Panc1 (cell line): ENCODE data around the gene SLC25A13. TPM values are rescaled to one million over a fixed set of nuclear protein-coding genes. Genes with fewer than 3 reads are reported as not detected.
"Not testable (repeated sequence)": the region's sequence is repeated elsewhere in the genome, so short reads cannot be mapped to it uniquely, and the experiment has no call there.

ENCODE experiments used
- ATAC-seq: fragments of 200-7000 bp; cut with Tn5 transposase; 2 replicates; pipeline ENCODE4 v1.9.1; 2020; ENCODE audit warnings: mild to moderate bottlenecking, moderate library complexity
- BruUV-seq: library from RNA; stranded (reverse); fragments of 400-500 nt; replicated peaks from 2 replicates; lab custom pipeline; 2021; lab: Mats Ljungman, UMichigan
- CTCF ChIA-PET: fragments of 300-600 bp; sonication (Branson Sonifier 250); formaldehyde crosslinking; loops from one replicate; lab custom pipeline; 2022; ENCODE audit warnings: antibody characterized with exemption; lab: Charles Lee
- POLR2A ChIA-PET: fragments of 300-600 bp; sonication (Branson Sonifier 250); formaldehyde crosslinking; loops from one replicate; lab custom pipeline; 2022; ENCODE audit warnings: antibody characterized with exemption; lab: Charles Lee
- DNase-seq: peaks from one replicate; pipeline ENCODE4 v3.0.0-alpha.2; 2010; ENCODE audit warnings: low read depth, low spot score
- H3K27ac ChIP-seq: 2 replicates; pipeline ENCODE4 v1.5.1; 2011; ENCODE audit warnings: mild to moderate bottlenecking, low read length, inconsistent platforms
- H3K27me3 ChIP-seq: fragments of 200-500 bp; sonication (Bioruptor generic); 2 replicates; pipeline ENCODE4 v1.6.0; 2014; ENCODE audit warnings: low read length, inconsistent platforms; ENCODE audit not compliant: control insufficient read depth, insufficient read depth
- H3K36me3 ChIP-seq: fragments of 200-500 bp; sonication (Bioruptor generic); 2 replicates; pipeline ENCODE4 v1.5.1; 2014; ENCODE audit warnings: inconsistent platforms, mild to moderate bottlenecking, low read length, moderate library complexity; ENCODE audit not compliant: control insufficient read depth, insufficient read depth
- H3K4me1 ChIP-seq: 2 replicates; pipeline ENCODE4 v1.5.1; 2011; ENCODE audit warnings: inconsistent platforms, mild to moderate bottlenecking, low read length, moderate library complexity; ENCODE audit not compliant: control insufficient read depth, insufficient read depth
- H3K4me3 ChIP-seq, 2 experiments: 2 replicates each; pipeline ENCODE4 v1.5.1; 2011 to 2012; ENCODE audit warnings: low read depth in 2 of 2, low read length in 2 of 2, mild to moderate bottlenecking in 2 of 2, inconsistent platforms in 1 of 2, moderate library complexity in 1 of 2
- H3K9me3 ChIP-seq: fragments of 200-500 bp; sonication (Bioruptor generic); 2 replicates; pipeline ENCODE4 v1.5.1; 2014; ENCODE audit warnings: low read depth, mild to moderate bottlenecking, inconsistent platforms, low read length, moderate library complexity; ENCODE audit not compliant: control insufficient read depth, insufficient read depth
- POLR2AphosphoS5 ChIP-seq: IDR thresholded peaks from 2 replicates; pipeline ENCODE4 v1.6.1; 2012; ENCODE audit warnings: mild to moderate bottlenecking, low read depth, low read length, moderate library complexity
- SIN3A ChIP-seq: IDR thresholded peaks from 2 replicates; pipeline ENCODE4 v1.6.1; 2012; ENCODE audit warnings: low read depth, mild to moderate bottlenecking, low read length, moderate library complexity, borderline replicate concordance; ENCODE audit not compliant: insufficient read depth
- TCF7L2 ChIP-seq: IDR thresholded peaks from 2 replicates; pipeline ENCODE4 v1.6.1; 2011; ENCODE audit warnings: mild to moderate bottlenecking, low read depth, low read length, inconsistent platforms
- in situ Hi-C: cut with HindIII; loops from 2 replicates; pipeline ENCODE4 v1.10.0; 2016; ENCODE audit warnings: low sequenced_read_pairs, low pct_unique_long_range_greater_than_20kb
- intact Hi-C: fragments of 100-400 bp; cut with micrococcal nuclease; formaldehyde crosslinking; loops from one replicate; pipeline ENCODE4 v1.10.0; 2022; ENCODE audit not compliant: unreplicated experiment
- total RNA-seq: library from RNA; stranded (reverse); gene quantifications from one replicate; pipeline ENCODE4 v1.2.1, GENCODE V29; 2021; ENCODE audit not compliant: unreplicated experiment
- TF ChIP-seq, protein P1 (sequence below), 2 experiments: IDR thresholded peaks; 2 replicates each; pipeline ENCODE4 v1.6.1; 2011 to 2012; ENCODE audit warnings: low read depth in 2 of 2, control low read depth in 1 of 2, low read length in 1 of 2, mild to moderate bottlenecking in 1 of 2, moderate library complexity in 1 of 2; ENCODE audit not compliant: insufficient read depth in 1 of 2
- TF ChIP-seq, protein P2 (sequence below): fragments of 450-650 bp; IDR thresholded peaks from 2 replicates; pipeline ENCODE4 v1.5.1; 2017; ENCODE audit warnings: mild to moderate bottlenecking

SLC25A13 gene
- total RNA-seq, 1 experiment from 2014 or later, result 69.4 TPM

GRCh38 chr7:96297876-96298275 is 24.0 kb downstream of the SLC25A13 start:
- TF ChIP-seq SIN3A (no peak), TCF7L2 (no peak), POLR2AphosphoS5 (no peak)
- TF ChIP-seq, protein P1, sequence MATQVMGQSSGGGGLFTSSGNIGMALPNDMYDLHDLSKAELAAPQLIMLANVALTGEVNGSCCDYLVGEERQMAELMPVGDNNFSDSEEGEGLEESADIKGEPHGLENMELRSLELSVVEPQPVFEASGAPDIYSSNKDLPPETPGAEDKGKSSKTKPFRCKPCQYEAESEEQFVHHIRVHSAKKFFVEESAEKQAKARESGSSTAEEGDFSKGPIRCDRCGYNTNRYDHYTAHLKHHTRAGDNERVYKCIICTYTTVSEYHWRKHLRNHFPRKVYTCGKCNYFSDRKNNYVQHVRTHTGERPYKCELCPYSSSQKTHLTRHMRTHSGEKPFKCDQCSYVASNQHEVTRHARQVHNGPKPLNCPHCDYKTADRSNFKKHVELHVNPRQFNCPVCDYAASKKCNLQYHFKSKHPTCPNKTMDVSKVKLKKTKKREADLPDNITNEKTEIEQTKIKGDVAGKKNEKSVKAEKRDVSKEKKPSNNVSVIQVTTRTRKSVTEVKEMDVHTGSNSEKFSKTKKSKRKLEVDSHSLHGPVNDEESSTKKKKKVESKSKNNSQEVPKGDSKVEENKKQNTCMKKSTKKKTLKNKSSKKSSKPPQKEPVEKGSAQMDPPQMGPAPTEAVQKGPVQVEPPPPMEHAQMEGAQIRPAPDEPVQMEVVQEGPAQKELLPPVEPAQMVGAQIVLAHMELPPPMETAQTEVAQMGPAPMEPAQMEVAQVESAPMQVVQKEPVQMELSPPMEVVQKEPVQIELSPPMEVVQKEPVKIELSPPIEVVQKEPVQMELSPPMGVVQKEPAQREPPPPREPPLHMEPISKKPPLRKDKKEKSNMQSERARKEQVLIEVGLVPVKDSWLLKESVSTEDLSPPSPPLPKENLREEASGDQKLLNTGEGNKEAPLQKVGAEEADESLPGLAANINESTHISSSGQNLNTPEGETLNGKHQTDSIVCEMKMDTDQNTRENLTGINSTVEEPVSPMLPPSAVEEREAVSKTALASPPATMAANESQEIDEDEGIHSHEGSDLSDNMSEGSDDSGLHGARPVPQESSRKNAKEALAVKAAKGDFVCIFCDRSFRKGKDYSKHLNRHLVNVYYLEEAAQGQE (IDR thresholded peaks at IDR 0.05; ENCODE audit: insufficient read depth in 1 of 2, low read depth in 2 of 2, low read length in 1 of 2), result no peak
- TF ChIP-seq, protein P2, sequence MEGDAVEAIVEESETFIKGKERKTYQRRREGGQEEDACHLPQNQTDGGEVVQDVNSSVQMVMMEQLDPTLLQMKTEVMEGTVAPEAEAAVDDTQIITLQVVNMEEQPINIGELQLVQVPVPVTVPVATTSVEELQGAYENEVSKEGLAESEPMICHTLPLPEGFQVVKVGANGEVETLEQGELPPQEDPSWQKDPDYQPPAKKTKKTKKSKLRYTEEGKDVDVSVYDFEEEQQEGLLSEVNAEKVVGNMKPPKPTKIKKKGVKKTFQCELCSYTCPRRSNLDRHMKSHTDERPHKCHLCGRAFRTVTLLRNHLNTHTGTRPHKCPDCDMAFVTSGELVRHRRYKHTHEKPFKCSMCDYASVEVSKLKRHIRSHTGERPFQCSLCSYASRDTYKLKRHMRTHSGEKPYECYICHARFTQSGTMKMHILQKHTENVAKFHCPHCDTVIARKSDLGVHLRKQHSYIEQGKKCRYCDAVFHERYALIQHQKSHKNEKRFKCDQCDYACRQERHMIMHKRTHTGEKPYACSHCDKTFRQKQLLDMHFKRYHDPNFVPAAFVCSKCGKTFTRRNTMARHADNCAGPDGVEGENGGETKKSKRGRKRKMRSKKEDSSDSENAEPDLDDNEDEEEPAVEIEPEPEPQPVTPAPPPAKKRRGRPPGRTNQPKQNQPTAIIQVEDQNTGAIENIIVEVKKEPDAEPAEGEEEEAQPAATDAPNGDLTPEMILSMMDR, result no peak
- Histone ChIP-seq H3K4me3 (no peak overlapping the region), H3K36me3 (no peaks in the 10 kb centered on the region; the same call in 1 of the 2 replicates), H3K27ac (no peak overlapping the region), H3K27me3 (no peaks in the 10 kb centered on the region), H3K4me1 (no peaks in the 10 kb centered on the region), H3K9me3 (no peaks in the 10 kb centered on the region)
- POLR2A ChIA-PET, result no interaction called here
- CTCF ChIA-PET, result no interaction called here
- in situ Hi-C loops (no loop called here), intact Hi-C loops (no loop called here)
- ATAC-seq, result no peak
- no peak for DNase-seq
- no TSS peak for BruUV-seq

DNA sequence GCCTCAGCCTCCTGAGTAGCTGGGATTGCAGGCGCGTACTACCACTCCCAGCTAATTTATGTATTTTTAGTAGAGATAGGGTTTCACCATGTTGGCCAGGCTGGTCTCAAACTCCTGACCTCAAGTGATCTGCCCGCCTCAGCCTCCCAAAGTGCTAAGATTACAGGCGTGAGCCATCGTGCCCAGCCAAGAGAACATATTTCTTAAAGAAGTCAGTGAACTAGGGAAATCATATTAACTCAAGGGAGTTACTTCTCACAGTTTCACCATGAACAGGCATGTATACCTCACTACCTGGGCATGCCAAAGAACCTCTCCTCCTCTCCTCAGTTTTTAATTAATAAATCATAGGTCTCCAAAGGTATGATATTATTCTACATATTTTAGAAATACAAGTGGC is 24.5 kb downstream of the SLC25A13 start:
- POLR2A ChIA-PET, result interaction anchor here (0.9 kb wide), 1 partner anchor 22 kb away, joined by 3 read pairs; no protein-coding TSS in a partner anchor
- CTCF ChIA-PET, intact Hi-C loops: not testable (repeated sequence)

GRCh38 chr7:96293911-96294310 is 28.0 kb downstream of the SLC25A13 start:
- POLR2A ChIA-PET, H3K27ac ChIP-seq, ATAC-seq, H3K9me3 ChIP-seq, H3K27me3 ChIP-seq, H3K4me3 ChIP-seq, DNase-seq, CTCF ChIA-PET, H3K4me1 ChIP-seq, H3K36me3 ChIP-seq, intact Hi-C loops, in situ Hi-C loops, BruUV-seq: not testable (repeated sequence)

More for the DNA sequence above, 24.5 kb downstream of the SLC25A13 start:
- H3K36me3 ChIP-seq, in situ Hi-C loops, H3K4me3 ChIP-seq, BruUV-seq, H3K9me3 ChIP-seq, H3K4me1 ChIP-seq, H3K27me3 ChIP-seq, DNase-seq, ATAC-seq, H3K27ac ChIP-seq: not testable (repeated sequence)
